CD14-positive monocyte (primary cell): ENCODE measurements around the gene JADE3. TPM values are rescaled to one million over a fixed set of nuclear protein-coding genes. Genes with fewer than 3 reads are reported as not detected.

Experiments used
- DNase-seq, 3 donors: peaks; one replicate each; pipeline ENCODE4 v3.0.0-alpha.2; 2011 to 2022
- H2AFZ ChIP-seq: 2 replicates; pipeline ENCODE4 v1.6.0; 2012; ENCODE audit warnings: mild to moderate bottlenecking, low read depth, low read length, inconsistent platforms; ENCODE audit not compliant: insufficient read depth, poor library complexity, severe bottlenecking
- H3K27ac ChIP-seq, 2 donors: 1 replicate in 1 of 2; 2 replicates in 1 of 2; pipeline ENCODE4 v1.5.1; 2012 to 2013; ENCODE audit warnings: low read length in 2 of 2, control low read depth in 1 of 2, inconsistent platforms in 1 of 2, low read depth in 1 of 2, mild to moderate bottlenecking in 1 of 2
- H3K27me3 ChIP-seq, 2 donors: one replicate each; pipeline versions ENCODE4 v1.6.0 to v1.6.1; 2011 to 2013; ENCODE audit warnings: low read length in 2 of 2; ENCODE audit not compliant: control insufficient read depth in 2 of 2, insufficient read depth in 2 of 2
- H3K36me3 ChIP-seq, 2 donors: replicated peaks in 1 of 2; 1 replicate in 1 of 2; 2 replicates in 1 of 2; pipeline versions ENCODE4 v1.5.1 to v1.6.1; 2012 to 2013; ENCODE audit warnings: low read length in 2 of 2, control low read depth in 1 of 2, inconsistent platforms in 1 of 2, mild to moderate bottlenecking in 1 of 2; ENCODE audit not compliant: insufficient read depth in 2 of 2, control insufficient read depth in 1 of 2
- H3K4me1 ChIP-seq, 2 donors: 1 replicate in 1 of 2; 2 replicates in 1 of 2; pipeline versions ENCODE4 v1.5.1 to v1.6.1; 2012 to 2013; ENCODE audit warnings: low read length in 2 of 2, control low read depth in 1 of 2, inconsistent platforms in 1 of 2, mild to moderate bottlenecking in 1 of 2, moderate library complexity in 1 of 2; ENCODE audit not compliant: insufficient read depth in 2 of 2, control insufficient read depth in 1 of 2
- H3K4me2 ChIP-seq: replicated peaks from 2 replicates; pipeline ENCODE3; 2012; ENCODE audit warnings: low read length, moderate library complexity, mild to moderate bottlenecking; ENCODE audit not compliant: poor library complexity, severe bottlenecking; ENCODE audit errors: extremely low read depth
- H3K4me3 ChIP-seq, 3 experiments: fragments of 200-600 bp in 1 of 3; sonication (generic) in 1 of 3; replicated peaks in 1 of 3; 1 replicate in 2 of 3; 2 replicates in 1 of 3; pipeline ENCODE4 v1.5.1; 2011 to 2013; ENCODE audit warnings: low read length in 3 of 3, mild to moderate bottlenecking in 3 of 3, control low read depth in 2 of 3, low read depth in 2 of 3, inconsistent platforms in 1 of 3, moderate library complexity in 1 of 3
- H3K79me2 ChIP-seq: 2 replicates; pipeline ENCODE4 v1.6.0; 2012; ENCODE audit warnings: mild to moderate bottlenecking, control low read depth, inconsistent platforms, low read length, moderate library complexity; ENCODE audit not compliant: insufficient read depth
- H3K9ac ChIP-seq: 2 replicates; pipeline ENCODE4 v1.6.0; 2017; ENCODE audit warnings: low read length, mild to moderate bottlenecking; ENCODE audit not compliant: insufficient read depth, poor library complexity, severe bottlenecking
- H3K9me3 ChIP-seq, 2 donors: replicated peaks in 1 of 2; 1 replicate in 1 of 2; 2 replicates in 1 of 2; pipeline versions ENCODE4 v1.5.1 to v1.6.1; 2012 to 2013; ENCODE audit warnings: low read length in 2 of 2, control low read depth in 1 of 2; ENCODE audit not compliant: control insufficient read depth in 1 of 2, insufficient read depth in 1 of 2
- H4K20me1 ChIP-seq: 2 replicates; pipeline ENCODE4 v1.6.0; 2012; ENCODE audit warnings: mild to moderate bottlenecking, low read length, control low read depth, moderate library complexity; ENCODE audit not compliant: insufficient read depth
- H3K27ac Mint-ChIP-seq, 7 donors: one replicate each; pipeline ENCODE4 v1.8.0; 2020; ENCODE audit warnings: mild to moderate bottlenecking in 7 of 7, mixed read lengths in 7 of 7, moderate library complexity in 6 of 7, inconsistent platforms in 2 of 7
- H3K27me3 Mint-ChIP-seq, 3 donors: one replicate each; pipeline ENCODE4 v1.8.0; 2021 to 2022; ENCODE audit warnings: low read depth in 3 of 3, mild to moderate bottlenecking in 3 of 3, mixed read lengths in 3 of 3, moderate library complexity in 3 of 3, inconsistent platforms in 1 of 3
- H3K36me3 Mint-ChIP-seq, 2 donors: one replicate each; pipeline ENCODE4 v1.8.0; 2020; ENCODE audit warnings: mixed read lengths in 2 of 2, inconsistent platforms in 1 of 2, mild to moderate bottlenecking in 1 of 2
- H3K4me1 Mint-ChIP-seq: one replicate; pipeline ENCODE4 v1.8.0; 2020; ENCODE audit warnings: mild to moderate bottlenecking, mixed read lengths
- H3K4me3 Mint-ChIP-seq, 2 donors: one replicate each; pipeline ENCODE4 v1.8.0; 2020; ENCODE audit warnings: mild to moderate bottlenecking in 2 of 2, mixed read lengths in 2 of 2, moderate library complexity in 1 of 2
- H3K9me3 Mint-ChIP-seq, 7 donors: one replicate each; pipeline ENCODE4 v1.8.0; 2020 to 2022; ENCODE audit warnings: mixed read lengths in 7 of 7, mild to moderate bottlenecking in 6 of 7, moderate library complexity in 6 of 7, inconsistent platforms in 2 of 7
- CTCF ChIP-seq: fragments of 200-600 bp; IDR thresholded peaks from one replicate; pipeline ENCODE4 v1.8.0; 2022; ENCODE audit warnings: antibody characterized with exemption, mild to moderate bottlenecking
- WGBS: methylation state at CpG from one replicate; pipeline ENCODE4 v1.1.5; 2013; ENCODE audit warnings: missing lambda C conversion rate; ENCODE audit not compliant: insufficient coverage; 5-methylcytosine and 5-hydroxymethylcytosine counted together
- intact Hi-C, 2 donors: fragments of 100-400 bp; cut with micrococcal nuclease; formaldehyde crosslinking; loops; one replicate each; pipeline versions ENCODE4 v1.15.0 to v1.15.1; 2023
- polyA plus RNA-seq, 3 donors: library from polyadenylated mRNA; depleted of rRNA in 1 of 3; unstranded in 2 of 3; stranded (reverse) in 1 of 3; fragments of 300-500 nt in 2 of 3; fragments of >200 nt in 1 of 3; fragmentation: Illumina TruSeq in 2 of 3; gene quantifications; 1 replicate in 2 of 3; 2 replicates in 1 of 3; pipeline ENCODE4 v1.2.3, GENCODE V29; 2012 to 2021

JADE3 gene
- polyA plus RNA-seq, 3 donors: 0.03 to 0.43 (median 0.19) TPM

DNA sequence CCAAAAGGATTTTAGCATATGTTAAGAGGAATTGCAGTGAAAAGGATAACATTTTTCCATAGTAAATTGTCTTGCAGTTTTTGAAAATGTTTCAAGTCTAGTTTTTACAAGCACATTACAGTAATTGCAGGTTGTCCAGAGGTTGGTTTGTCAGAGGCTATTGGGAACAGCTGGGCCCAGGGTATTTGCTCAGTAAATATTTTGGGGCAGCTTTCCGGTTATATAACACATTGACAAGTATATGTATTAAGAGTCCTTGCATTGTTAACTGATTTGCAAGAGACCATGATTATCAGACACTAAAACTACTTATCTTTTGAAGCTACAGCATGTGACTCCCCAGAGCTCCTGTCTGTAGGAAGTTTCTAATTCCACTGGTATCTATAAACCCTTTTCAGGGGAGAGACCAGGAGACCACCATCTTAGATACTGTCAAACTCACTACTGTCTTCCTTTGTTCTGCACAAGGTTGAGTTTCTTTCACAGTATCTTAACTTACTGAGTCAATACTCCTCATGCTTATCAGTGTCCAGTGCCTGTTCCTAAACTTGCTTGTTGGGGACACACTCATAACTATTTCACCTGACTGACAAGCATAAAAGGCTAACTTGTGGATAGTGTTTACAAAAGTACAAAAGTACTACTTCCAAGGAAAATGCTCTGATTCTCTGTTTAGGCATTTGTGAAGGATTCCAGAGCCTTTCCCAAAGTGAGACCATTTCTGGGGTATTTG is 147.1 kb downstream of the JADE3 start:
- Histone ChIP-seq H3K4me2 (no peak overlapping the region), H3K4me3 (no peak overlapping the region), H3K79me2 (no peaks in the 10 kb centered on the region), H3K4me1 (no peaks in the 10 kb centered on the region), H2AFZ (no peak overlapping the region), H3K27me3 (peaks cover 0 to 26% of the 10 kb centered on the region in 2 donors), H4K20me1 (no peaks in the 10 kb centered on the region), H3K9ac (no peak overlapping the region), H3K36me3 (no peaks in the 10 kb centered on the region), H3K27ac (no peak overlapping the region), H3K9me3 (no peaks in the 10 kb centered on the region)
- no CpG with 5 or more reads among the region's 1 CpG for WGBS
- no peaks in the 10 kb centered on the region for H3K9me3 Mint-ChIP-seq
- no peak for TF ChIP-seq CTCF
- no peak overlapping the region for H3K27ac Mint-ChIP-seq
- H3K27me3 Mint-ChIP-seq: peaks cover 0 to 16% (median 0%) of the 10 kb centered on the region in 3 donors
- no peaks in the 10 kb centered on the region for H3K36me3 Mint-ChIP-seq
- DNase-seq: no peak
- H3K4me1 Mint-ChIP-seq: no peaks in the 10 kb centered on the region
- intact Hi-C loops: no loop called here
- no peak overlapping the region for H3K4me3 Mint-ChIP-seq

DNA sequence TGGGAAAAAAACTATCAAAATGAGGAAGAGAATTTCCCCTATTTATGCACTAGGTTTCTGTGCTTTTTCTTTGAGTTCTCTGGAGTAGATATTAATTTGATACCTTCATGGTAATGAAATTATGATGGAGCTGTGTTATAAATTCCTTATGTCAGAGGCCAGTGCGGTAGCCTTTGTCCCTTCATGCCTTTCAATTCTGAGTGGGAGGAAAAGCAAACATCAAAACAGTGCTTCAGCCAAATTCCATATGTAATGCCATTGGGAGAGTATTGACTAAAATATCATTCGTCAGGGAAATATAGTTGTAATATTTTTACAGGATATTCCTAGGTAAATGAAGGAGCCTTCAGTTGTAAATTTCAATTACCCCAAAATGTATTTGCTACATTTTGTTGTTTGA is 148.5 kb downstream of the JADE3 start:
- no peak for DNase-seq
- H3K36me3 ChIP-seq: no peaks in the 10 kb centered on the region
- no peaks in the 10 kb centered on the region for H4K20me1 ChIP-seq
- WGBS: no CpG with 5 or more reads among the region's 2 CpGs
- Mint-ChIP-seq H3K27me3 (peaks cover 0 to 16% (median 2%) of the 10 kb centered on the region in 3 donors), H3K27ac (no peak overlapping the region), H3K4me3 (no peak overlapping the region), H3K9me3 (no peaks in the 10 kb centered on the region), H3K4me1 (peaks cover 2% of the 10 kb centered on the region), H3K36me3 (no peaks in the 10 kb centered on the region)
- intact Hi-C loops: no loop called here
- peaks cover 0 to 22% of the 10 kb centered on the region in 2 donors for H3K27me3 ChIP-seq
- no peak overlapping the region for H2AFZ ChIP-seq
- no peaks in the 10 kb centered on the region for H3K79me2 ChIP-seq
- H3K4me2 ChIP-seq: no peak overlapping the region
- H3K9me3 ChIP-seq: no peaks in the 10 kb centered on the region
- H3K4me1 ChIP-seq: no peaks in the 10 kb centered on the region
- no peak for TF ChIP-seq CTCF
- no peak overlapping the region for H3K27ac ChIP-seq
- no peak overlapping the region for H3K9ac ChIP-seq
- no peak overlapping the region for H3K4me3 ChIP-seq
